GM18909 (cell line): Measurements from ENCODE around the gene KLRD1.
"Not testable (repeated sequence)": the region's sequence is repeated elsewhere in the genome, so short reads cannot be mapped to it uniquely, and the experiment has no call there.

Experiments used
- ATAC-seq: cut with Tn5 transposase; IDR thresholded peaks from one replicate; pipeline ENCODE4 v1.9.1; 2021; ENCODE audit warnings: mild to moderate bottlenecking; ENCODE audit not compliant: unreplicated experiment, poor library complexity

The KLRD1 gene

GRCh38 chr12:10307630-10308029 lies at the start of gene KLRD1:
KLRD1 (plus strand) TSS chr12:10307870; CDS start chr12:10308078, 208 bp downstream.
- ATAC-seq, result no peak

GRCh38 chr12:10260927-10261326 lies 46.7 kb upstream of the KLRD1 start:
- ATAC-seq, result no peak

GRCh38 chr12:10268037-10268436 lies 39.6 kb upstream of the KLRD1 start:
- no peak for ATAC-seq

GRCh38 chr12:10272467-10272866 lies 35.2 kb upstream of the KLRD1 start:
- no peak for ATAC-seq

GRCh38 chr12:10276774-10277173 lies 30.9 kb upstream of the KLRD1 start:
- no peak for ATAC-seq

GRCh38 chr12:10278104-10278503 lies 29.6 kb upstream of the KLRD1 start:
- no peak for ATAC-seq

GRCh38 chr12:10279937-10280336 lies 27.7 kb upstream of the KLRD1 start:
- ATAC-seq, result no peak

GRCh38 chr12:10283027-10283426 lies 24.6 kb upstream of the KLRD1 start:
- no peak for ATAC-seq

- no peak for ATAC-seq
These were observed 21.8 kb upstream of the KLRD1 start for GRCh38 chr12:10285919-10286318.

- ATAC-seq, result no peak
These were observed 18.5 kb upstream of the KLRD1 start for GRCh38 chr12:10289005-10289754.

GRCh38 chr12:10291030-10291429 lies 16.6 kb upstream of the KLRD1 start:
- no peak for ATAC-seq

GRCh38 chr12:10293151-10293550 lies 14.5 kb upstream of the KLRD1 start:
- ATAC-seq, result no peak

- ATAC-seq, result no peak
These were observed 14.0 kb upstream of the KLRD1 start for GRCh38 chr12:10293570-10294227.

GRCh38 chr12:10301103-10301502 lies 6.6 kb upstream of the KLRD1 start:
- ATAC-seq, result no peak

- no peak for ATAC-seq
These were observed 3.5 kb upstream of the KLRD1 start for GRCh38 chr12:10304161-10304574.

GRCh38 chr12:10305411-10305810 lies 2.3 kb upstream of the KLRD1 start:
- no peak for ATAC-seq

- no peak for ATAC-seq
These were observed 3.5 kb downstream of the KLRD1 start for GRCh38 chr12:10310926-10311720.

- ATAC-seq, result no peak
These were observed 11.7 kb downstream of the KLRD1 start for GRCh38 chr12:10319388-10319787.

- no peak for ATAC-seq
These were observed 13.0 kb downstream of the KLRD1 start for GRCh38 chr12:10320643-10321042.

GRCh38 chr12:10328691-10329090 lies 21.0 kb downstream of the KLRD1 start:
- not testable (repeated sequence) for ATAC-seq

- no peak for ATAC-seq
These were observed 24.1 kb downstream of the KLRD1 start for GRCh38 chr12:10331642-10332239.
